Activated B cell treated with CpG ODN at 0.5 μM for 24 hours (primary cell): ENCODE data around the gene STRN4. TPM values are rescaled to one million over a fixed set of nuclear protein-coding genes. Genes with fewer than 3 reads are reported as not detected.

Experiments used
- ATAC-seq: fragments of 200-7000 bp; cut with Tn5 transposase; one replicate; pipeline ENCODE4 v1.10.0; 2021; ENCODE audit warnings: low read depth, mild to moderate bottlenecking, moderate library complexity
- CTCF ChIA-PET: fragments of 350-600 bp; sonication (Branson Sonifier 250); formaldehyde crosslinking; loops from one replicate; lab custom pipeline; 2021; ENCODE audit warnings: antibody characterized with exemption; lab: Charles Lee
- POLR2A ChIA-PET: fragments of 350-600 bp; sonication (Branson Sonifier 250); formaldehyde crosslinking; loops from one replicate; lab custom pipeline; 2021; ENCODE audit warnings: antibody characterized with exemption; lab: Charles Lee
- DNase-seq: peaks from one replicate; pipeline ENCODE4 v3.0.0; 2022
- H3K27ac Mint-ChIP-seq: one replicate; pipeline ENCODE4 v1.8.0; 2020; ENCODE audit warnings: mixed read lengths
- H3K27me3 Mint-ChIP-seq: one replicate; pipeline ENCODE4 v1.8.0; 2021; ENCODE audit warnings: mixed read lengths
- H3K36me3 Mint-ChIP-seq: one replicate; pipeline ENCODE4 v1.8.0; 2021; ENCODE audit warnings: low read depth, mixed read lengths
- H3K4me1 Mint-ChIP-seq: one replicate; pipeline ENCODE4 v1.8.0; 2021; ENCODE audit warnings: mixed read lengths
- H3K4me3 Mint-ChIP-seq: one replicate; pipeline ENCODE4 v1.8.0; 2020; ENCODE audit warnings: mild to moderate bottlenecking, mixed read lengths
- H3K9me3 Mint-ChIP-seq: one replicate; pipeline ENCODE4 v1.8.0; 2020; ENCODE audit warnings: mixed read lengths
- intact Hi-C: fragments of 100-400 bp; cut with micrococcal nuclease; formaldehyde crosslinking; loops from one replicate; pipeline ENCODE4 v1.15.1; 2024
- total RNA-seq: library from RNA; stranded (reverse); gene quantifications from 2 replicates; pipeline ENCODE4 v1.2.3, GENCODE V29; 2022
- TF ChIP-seq, protein P1 (sequence below): fragments of 200-600 bp; IDR thresholded peaks from one replicate; pipeline ENCODE4 v1.8.0; 2022; ENCODE audit warnings: antibody characterized with exemption, mild to moderate bottlenecking

The STRN4 gene
- total RNA-seq, 1 donor from 2014 or later = 90.4 TPM

GRCh38 chr19:46722421-46723022 lies 23.7 kb downstream of the STRN4 start:
- POLR2A ChIA-PET = interaction anchor here (0.6 to 2.5 kb wide), 7 partner anchors 9 to 848 kb away, joined by 3 to 50 read pairs (median 3); partner anchors contain the start of gene CALM3
- intact Hi-C loops = no loop called here
- H3K36me3 Mint-ChIP-seq = peaks cover 59% of the 10 kb centered on the region

GRCh38 chr19:46722004-46722380 lies 24.3 kb downstream of the STRN4 start:
- H3K4me1 Mint-ChIP-seq = peaks cover 65% of the 10 kb centered on the region
- no peaks in the 10 kb centered on the region for H3K27me3 Mint-ChIP-seq
- intact Hi-C loops = no loop called here
- peak overlapping the region; percentile 61 for H3K4me3 Mint-ChIP-seq
- H3K36me3 Mint-ChIP-seq = peaks cover 54% of the 10 kb centered on the region
- no peaks in the 10 kb centered on the region for H3K9me3 Mint-ChIP-seq
- TF ChIP-seq, protein P1, sequence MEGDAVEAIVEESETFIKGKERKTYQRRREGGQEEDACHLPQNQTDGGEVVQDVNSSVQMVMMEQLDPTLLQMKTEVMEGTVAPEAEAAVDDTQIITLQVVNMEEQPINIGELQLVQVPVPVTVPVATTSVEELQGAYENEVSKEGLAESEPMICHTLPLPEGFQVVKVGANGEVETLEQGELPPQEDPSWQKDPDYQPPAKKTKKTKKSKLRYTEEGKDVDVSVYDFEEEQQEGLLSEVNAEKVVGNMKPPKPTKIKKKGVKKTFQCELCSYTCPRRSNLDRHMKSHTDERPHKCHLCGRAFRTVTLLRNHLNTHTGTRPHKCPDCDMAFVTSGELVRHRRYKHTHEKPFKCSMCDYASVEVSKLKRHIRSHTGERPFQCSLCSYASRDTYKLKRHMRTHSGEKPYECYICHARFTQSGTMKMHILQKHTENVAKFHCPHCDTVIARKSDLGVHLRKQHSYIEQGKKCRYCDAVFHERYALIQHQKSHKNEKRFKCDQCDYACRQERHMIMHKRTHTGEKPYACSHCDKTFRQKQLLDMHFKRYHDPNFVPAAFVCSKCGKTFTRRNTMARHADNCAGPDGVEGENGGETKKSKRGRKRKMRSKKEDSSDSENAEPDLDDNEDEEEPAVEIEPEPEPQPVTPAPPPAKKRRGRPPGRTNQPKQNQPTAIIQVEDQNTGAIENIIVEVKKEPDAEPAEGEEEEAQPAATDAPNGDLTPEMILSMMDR = no peak
- ChIA-PET CTCF (interaction anchor here (1.4 kb wide), 1 partner anchor 17 kb away, joined by 5 read pairs; no protein-coding TSS in a partner anchor), POLR2A (interaction anchor here (1.0 to 2.5 kb wide), 4 partner anchors 9 to 390 kb away, joined by 3 to 50 read pairs (median 6); partner anchors contain the start of gene CALM3)
- no peak for DNase-seq
- peak overlapping the region; percentile 47 for H3K27ac Mint-ChIP-seq
- no peak for ATAC-seq

More at GRCh38 chr19:46722421-46723022, 23.7 kb downstream of the STRN4 start:
- Mint-ChIP-seq H3K27ac (peak overlapping the region; percentile 47), H3K9me3 (no peaks in the 10 kb centered on the region), H3K4me1 (peaks cover 66% of the 10 kb centered on the region), H3K4me3 (peak overlapping the region; percentile 61), H3K27me3 (no peaks in the 10 kb centered on the region)
- no peak for ATAC-seq
- DNase-seq = peak; percentile 32
- CTCF ChIA-PET = interaction anchor here (1.4 kb wide), 1 partner anchor 18 kb away, joined by 5 read pairs; no protein-coding TSS in a partner anchor
- TF ChIP-seq, protein P1 = no peak

GRCh38 chr19:46721269-46722003 lies 24.8 kb downstream of the STRN4 start:
- Mint-ChIP-seq H3K4me3 (no peak overlapping the region), H3K36me3 (peaks cover 54% of the 10 kb centered on the region), H3K27ac (peak overlapping the region; percentile 53), H3K27me3 (no peaks in the 10 kb centered on the region), H3K4me1 (peaks cover 65% of the 10 kb centered on the region), H3K9me3 (no peaks in the 10 kb centered on the region)
- ChIA-PET CTCF (interaction anchor here (3.0 kb wide), 1 partner anchor 17 kb away, joined by 14 read pairs; no protein-coding TSS in a partner anchor), POLR2A (interaction anchor here (1.0 to 1.4 kb wide), 2 partner anchors 8 to 390 kb away, joined by 3 to 5 read pairs; no protein-coding TSS in a partner anchor)
- no peak for DNase-seq
- ATAC-seq = no peak
- TF ChIP-seq, protein P1 = no peak
- intact Hi-C loops = no loop called here

GRCh38 chr19:46720503-46721239 lies 25.6 kb downstream of the STRN4 start:
- H3K9me3 Mint-ChIP-seq = no peaks in the 10 kb centered on the region
- H3K27ac Mint-ChIP-seq = peak overlapping the region; percentile 31
- peak overlapping the region; percentile 3 for H3K4me3 Mint-ChIP-seq
- no peak for ATAC-seq
- H3K36me3 Mint-ChIP-seq = peaks cover 48% of the 10 kb centered on the region
- H3K27me3 Mint-ChIP-seq = no peaks in the 10 kb centered on the region
- no peak for DNase-seq
- ChIA-PET POLR2A (interaction anchor here (0.5 to 1.7 kb wide), 6 partner anchors 7 to 1950 kb away, joined by 3 to 12 read pairs (median 4); no protein-coding TSS in a partner anchor), CTCF (interaction anchor here (1.0 to 3.0 kb wide), 2 partner anchors 8 to 16 kb away, joined by 4 to 14 read pairs; no protein-coding TSS in a partner anchor)
- intact Hi-C loops = no loop called here
- H3K4me1 Mint-ChIP-seq = peaks cover 65% of the 10 kb centered on the region
- TF ChIP-seq, protein P1 = no peak
